H9 (cell line): Measurements from ENCODE around the gene SLC10A4. TPM values are rescaled to one million over a fixed set of nuclear protein-coding genes. Genes with fewer than 3 reads are reported as not detected.

Experiments used
- DNase-seq: peaks from one replicate; pipeline ENCODE4 v3.0.0-alpha.2; 2017
- H2AFZ ChIP-seq: one replicate; pipeline ENCODE4 v1.6.1; 2013; ENCODE audit warnings: mild to moderate bottlenecking, low read length, control low read depth, moderate library complexity
- H2AK5ac ChIP-seq: 2 replicates; pipeline ENCODE4 v1.6.1; 2013; ENCODE audit warnings: low read length, control low read depth, mixed read lengths; ENCODE audit not compliant: insufficient read length
- H2BK120ac ChIP-seq: one replicate; pipeline ENCODE4 v1.6.1; 2013; ENCODE audit warnings: low read depth, mild to moderate bottlenecking, low read length, control low read depth, inconsistent platforms; ENCODE audit not compliant: poor library complexity, severe bottlenecking
- H2BK12ac ChIP-seq: 2 replicates; pipeline ENCODE4 v1.6.1; 2013; ENCODE audit warnings: low read length, control low read depth, mixed read lengths, low read depth; ENCODE audit not compliant: insufficient read length
- H2BK15ac ChIP-seq: 2 replicates; pipeline ENCODE4 v1.6.1; 2013; ENCODE audit warnings: low read depth, low read length, control low read depth
- H2BK20ac ChIP-seq: one replicate; pipeline ENCODE4 v1.6.1; 2013; ENCODE audit warnings: low read depth, mild to moderate bottlenecking, low read length, control low read depth, inconsistent platforms; ENCODE audit not compliant: poor library complexity, severe bottlenecking
- H2BK5ac ChIP-seq: 2 replicates; pipeline ENCODE4 v1.6.1; 2013; ENCODE audit warnings: low read length, control low read depth, mixed read lengths; ENCODE audit not compliant: insufficient read length
- H3K14ac ChIP-seq: 2 replicates; pipeline ENCODE4 v1.6.1; 2013; ENCODE audit warnings: low read length, control low read depth; ENCODE audit not compliant: insufficient read depth
- H3K18ac ChIP-seq: 2 replicates; pipeline ENCODE4 v1.6.1; 2013; ENCODE audit warnings: low read depth, mild to moderate bottlenecking, mixed read lengths, low read length, control low read depth; ENCODE audit not compliant: insufficient read length
- H3K23ac ChIP-seq: 2 replicates; pipeline ENCODE4 v1.6.1; 2013; ENCODE audit warnings: low read length, control low read depth, mixed read lengths, low read depth; ENCODE audit not compliant: insufficient read length
- H3K23me2 ChIP-seq: 2 replicates; pipeline ENCODE4 v1.6.1; 2013; ENCODE audit warnings: low read depth, mild to moderate bottlenecking, mixed read lengths, low read length, control low read depth; ENCODE audit not compliant: insufficient read length, poor library complexity, severe bottlenecking
- H3K27ac ChIP-seq: 2 replicates; pipeline ENCODE4 v1.5.1; 2013; ENCODE audit warnings: low read length, control low read depth, mixed read lengths, low read depth; ENCODE audit not compliant: insufficient read length
- H3K27me3 ChIP-seq: 2 replicates; pipeline ENCODE4 v1.6.1; 2013; ENCODE audit warnings: low read length, control low read depth, inconsistent platforms; ENCODE audit not compliant: insufficient read depth
- H3K4ac ChIP-seq: 2 replicates; pipeline ENCODE4 v1.6.1; 2013; ENCODE audit warnings: low read depth, mild to moderate bottlenecking, control low read depth, inconsistent platforms, low read length, moderate library complexity
- H3K4me1 ChIP-seq: 2 replicates; pipeline ENCODE4 v1.6.1; 2013; ENCODE audit warnings: low read length, control low read depth, inconsistent platforms; ENCODE audit not compliant: insufficient read depth
- H3K4me2 ChIP-seq: 2 replicates; pipeline ENCODE4 v1.6.1; 2013; ENCODE audit warnings: low read length, control low read depth, mixed read lengths; ENCODE audit not compliant: insufficient read length, insufficient read depth
- H3K56ac ChIP-seq: 2 replicates; pipeline ENCODE4 v1.6.1; 2013; ENCODE audit warnings: low read depth, mild to moderate bottlenecking, mixed read lengths, low read length, control low read depth; ENCODE audit not compliant: insufficient read length
- H3K79me1 ChIP-seq: 2 replicates; pipeline ENCODE4 v1.6.1; 2013; ENCODE audit warnings: low read depth, mild to moderate bottlenecking, moderate library complexity, low read length, control low read depth, inconsistent platforms; ENCODE audit not compliant: insufficient read depth, poor library complexity, severe bottlenecking
- H3K79me2 ChIP-seq: 2 replicates; pipeline ENCODE4 v1.6.1; 2013; ENCODE audit warnings: low read length, control low read depth, inconsistent platforms; ENCODE audit not compliant: insufficient read depth
- H3K9ac ChIP-seq: 2 replicates; pipeline ENCODE4 v1.6.1; 2013; ENCODE audit warnings: low read length, control low read depth, mixed read lengths; ENCODE audit not compliant: insufficient read length; ENCODE audit errors: extremely low read depth
- H3K9me3 ChIP-seq: one replicate; pipeline ENCODE4 v1.6.1; 2013; ENCODE audit warnings: low read depth, low read length, inconsistent platforms; ENCODE audit not compliant: control insufficient read depth
- H3T11ph ChIP-seq: one replicate; pipeline ENCODE4 v1.6.1; 2013; ENCODE audit warnings: mild to moderate bottlenecking, low read length, control low read depth, inconsistent platforms
- H4K20me1 ChIP-seq: one replicate; pipeline ENCODE4 v1.6.1; 2013; ENCODE audit not compliant: control insufficient read depth, insufficient read length, insufficient read depth
- H4K5ac ChIP-seq: 2 replicates; pipeline ENCODE4 v1.6.1; 2013; ENCODE audit warnings: low read depth, mild to moderate bottlenecking, mixed read lengths, low read length, control low read depth; ENCODE audit not compliant: insufficient read length
- H4K8ac ChIP-seq: replicated peaks from 2 replicates; pipeline ENCODE4 v1.6.1; 2013; ENCODE audit warnings: low read length, control low read depth, mixed read lengths, low read depth; ENCODE audit not compliant: insufficient read length
- H4K91ac ChIP-seq: 2 replicates; pipeline ENCODE4 v1.6.1; 2013; ENCODE audit warnings: low read depth, mild to moderate bottlenecking, moderate library complexity, mixed read lengths, low read length, control low read depth; ENCODE audit not compliant: insufficient read length
- H3K27ac Mint-ChIP-seq, 3 experiments: 2 replicates in 2 of 3; 3 replicates in 1 of 3; pipeline ENCODE4 v1.8.0; 2020 to 2021; ENCODE audit warnings: mixed read lengths in 3 of 3, mild to moderate bottlenecking in 1 of 3, moderate library complexity in 1 of 3
- H3K27me3 Mint-ChIP-seq: 2 replicates; pipeline ENCODE4 v1.8.0; 2021; ENCODE audit warnings: low read depth, mild to moderate bottlenecking, moderate library complexity, mixed read lengths
- H3K36me3 Mint-ChIP-seq, 3 experiments: 2 replicates in 2 of 3; 3 replicates in 1 of 3; pipeline ENCODE4 v1.8.0; 2020 to 2021; ENCODE audit warnings: low read depth in 3 of 3, mixed read lengths in 3 of 3; ENCODE audit not compliant: insufficient read depth in 1 of 3
- H3K4me1 Mint-ChIP-seq, 2 experiments: 2 replicates each; pipeline ENCODE4 v1.8.0; 2020; ENCODE audit warnings: mixed read lengths in 2 of 2
- H3K4me3 Mint-ChIP-seq, 2 experiments: 2 replicates in 1 of 2; 3 replicates in 1 of 2; pipeline ENCODE4 v1.8.0; 2020 to 2021; ENCODE audit warnings: mild to moderate bottlenecking in 2 of 2, mixed read lengths in 2 of 2, moderate library complexity in 1 of 2
- H3K9me3 Mint-ChIP-seq, 2 experiments: 2 replicates in 1 of 2; 3 replicates in 1 of 2; pipeline ENCODE4 v1.8.0; 2020; ENCODE audit warnings: mild to moderate bottlenecking in 2 of 2, mixed read lengths in 2 of 2, moderate library complexity in 1 of 2
- CTCF ChIP-seq: fragments of 200-600 bp; sonication (generic); conservative IDR thresholded peaks from 3 replicates; pipeline ENCODE4 v1.8.0; 2021; ENCODE audit warnings: antibody characterized with exemption, mild to moderate bottlenecking
- WGBS: extraction: QIAGEN DNeasy Blood & Tissue Kit; methylation state at CpG from one replicate; pipeline ENCODE4 v1.1.7; 2013; ENCODE audit warnings: missing lambda C conversion rate, low lambda C conversion rate, mixed read lengths; ENCODE audit not compliant: insufficient read length; ENCODE audit errors: extremely low coverage; 5-methylcytosine and 5-hydroxymethylcytosine counted together
- total RNA-seq: library from RNA; stranded (reverse); gene quantifications from 2 replicates; pipeline ENCODE4 v1.2.1, GENCODE V29; 2021

Gene SLC10A4
- total RNA-seq, 1 experiment from 2014 or later = 1.7 TPM

DNA sequence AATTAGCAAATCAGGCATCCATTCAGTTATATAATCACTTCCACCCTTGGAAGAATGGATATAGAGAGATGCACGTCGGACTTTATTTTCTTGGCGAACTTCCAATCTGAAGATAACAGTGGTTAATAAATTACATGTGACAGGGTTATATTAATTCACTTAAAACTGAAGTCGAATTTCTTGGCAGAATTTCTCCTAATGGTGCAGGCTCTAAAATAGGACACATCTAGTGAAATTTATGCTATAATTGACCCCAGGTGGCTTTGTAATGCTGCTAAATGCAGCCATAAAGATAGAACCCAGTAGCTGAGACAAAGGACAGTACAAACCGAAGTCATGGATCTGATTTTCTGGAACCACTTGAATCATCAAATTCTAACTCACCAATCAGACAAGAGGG is 20.8 kb upstream of the SLC10A4 start:
- H3K27ac ChIP-seq = no peak overlapping the region
- H4K91ac ChIP-seq = no peak overlapping the region
- H3K4me1 ChIP-seq = no peaks in the 10 kb centered on the region
- Mint-ChIP-seq H3K4me1 (no peaks in the 10 kb centered on the region), H3K9me3 (no peaks in the 10 kb centered on the region), H3K4me3 (no peak overlapping the region), H3K27me3 (no peaks in the 10 kb centered on the region; the same call in 1 of the 2 replicates), H3K27ac (no peak overlapping the region), H3K36me3 (no peaks in the 10 kb centered on the region)
- no peaks in the 10 kb centered on the region for H3K27me3 ChIP-seq
- TF ChIP-seq CTCF = no peak
- H2BK5ac ChIP-seq = no peak overlapping the region
- no peaks in the 10 kb centered on the region for H3K79me2 ChIP-seq
- no peak overlapping the region for H2BK15ac ChIP-seq
- H3K79me1 ChIP-seq = no peaks in the 10 kb centered on the region
- no peak overlapping the region for H3K18ac ChIP-seq
- no peak overlapping the region for H3K4me2 ChIP-seq
- no peak overlapping the region for H3K56ac ChIP-seq
- no peak overlapping the region for H2BK12ac ChIP-seq
- WGBS = no CpG with 5 or more reads among the region's 5 CpGs
- H2AFZ ChIP-seq = no peak overlapping the region
- peaks cover 3% of the 10 kb centered on the region for H3K23me2 ChIP-seq
- DNase-seq = no peak
- no peak overlapping the region for H3K9ac ChIP-seq
- H4K5ac ChIP-seq = no peak overlapping the region
- H4K20me1 ChIP-seq = no peaks in the 10 kb centered on the region
- H3T11ph ChIP-seq = no peak overlapping the region
- H3K9me3 ChIP-seq = no peaks in the 10 kb centered on the region
- H3K14ac ChIP-seq = no peak overlapping the region
- H2BK20ac ChIP-seq = no peak overlapping the region
- no peak overlapping the region for H2BK120ac ChIP-seq
- no peak overlapping the region for H2AK5ac ChIP-seq
- H4K8ac ChIP-seq = no peak overlapping the region
- H3K4ac ChIP-seq = no peak overlapping the region
- no peak overlapping the region for H3K23ac ChIP-seq
